NB4 (cell line): ENCODE results near the gene BICD2.

Experiments used
- DNase-seq: peaks from one replicate; pipeline ENCODE4 v3.0.0; 2010; ENCODE audit warnings: low read depth
- H3K4me3 ChIP-seq: one replicate; pipeline ENCODE4 v1.5.1; 2011; ENCODE audit warnings: mild to moderate bottlenecking, low read depth, low read length, moderate library complexity
- CTCF ChIP-seq: IDR thresholded peaks from one replicate; pipeline ENCODE4 v1.5.1; 2012; ENCODE audit warnings: low read depth, low read length
- MAX ChIP-seq: IDR thresholded peaks from 2 replicates; pipeline ENCODE4 v1.6.1; 2011; ENCODE audit warnings: low read depth, low read length
- MYC ChIP-seq: IDR thresholded peaks from 2 replicates; pipeline ENCODE4 v1.6.1; 2011; ENCODE audit warnings: low read depth, low read length
- POLR2A ChIP-seq: IDR thresholded peaks from 2 replicates; pipeline ENCODE4 v1.6.1; 2011; ENCODE audit warnings: mild to moderate bottlenecking; ENCODE audit not compliant: insufficient read length; ENCODE audit errors: extremely low read depth

The BICD2 gene

DNA sequence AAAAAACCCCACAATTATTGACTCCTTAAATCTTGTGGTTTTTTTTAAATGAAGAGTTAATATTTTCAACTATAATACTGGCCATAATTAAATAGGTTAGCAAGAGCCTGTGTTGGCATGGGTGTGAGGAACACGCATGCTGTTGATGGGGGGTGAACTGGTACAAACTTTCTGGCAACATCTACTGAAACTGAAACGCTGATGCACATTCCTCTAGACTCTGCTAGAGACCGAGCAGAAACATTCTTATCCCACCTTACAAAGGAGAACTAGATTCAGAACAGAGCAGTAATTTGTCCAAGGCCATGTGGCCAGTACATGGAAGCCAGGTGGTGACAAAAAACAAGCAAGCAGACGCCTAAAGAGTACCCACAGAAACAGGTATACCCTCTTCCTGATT is 2.4 kb downstream of the BICD2 start:
- H3K4me3 ChIP-seq: peak overlapping the region; percentile 12
- TF ChIP-seq CTCF (no peak), MAX (no peak), MYC (no peak), POLR2A (no peak)
- no peak for DNase-seq

- TF ChIP-seq MYC (no peak), POLR2A (no peak), CTCF (no peak), MAX (no peak)
- DNase-seq: peak; percentile 28
- peak overlapping the region; percentile 4 for H3K4me3 ChIP-seq
Observed at GRCh38 chr9:92761686-92762085, 2.9 kb downstream of the BICD2 start.

DNA sequence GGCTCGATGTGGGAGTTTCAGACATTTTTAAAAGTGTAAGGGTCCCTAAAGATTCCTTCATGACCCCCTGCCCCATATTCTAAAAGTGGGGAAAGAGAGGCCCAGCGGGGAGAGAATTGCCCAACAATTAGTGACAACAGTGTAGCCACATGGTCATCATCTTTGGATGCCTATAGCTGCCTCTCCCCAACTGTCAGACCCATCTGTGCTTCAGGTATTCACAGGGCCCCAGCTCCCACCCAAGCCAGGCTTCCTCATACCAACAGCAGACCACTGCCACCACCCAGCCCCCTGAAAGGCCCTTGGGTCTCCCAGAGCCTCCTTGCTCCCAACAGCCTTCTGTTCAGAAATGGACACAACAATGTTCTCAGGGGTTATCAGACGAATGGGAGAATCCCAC is 4.1 kb downstream of the BICD2 start:
- no peak overlapping the region for H3K4me3 ChIP-seq
- TF ChIP-seq MYC: no peak
- no peak for TF ChIP-seq MAX
- TF ChIP-seq CTCF: no peak
- TF ChIP-seq POLR2A: no peak

DNA sequence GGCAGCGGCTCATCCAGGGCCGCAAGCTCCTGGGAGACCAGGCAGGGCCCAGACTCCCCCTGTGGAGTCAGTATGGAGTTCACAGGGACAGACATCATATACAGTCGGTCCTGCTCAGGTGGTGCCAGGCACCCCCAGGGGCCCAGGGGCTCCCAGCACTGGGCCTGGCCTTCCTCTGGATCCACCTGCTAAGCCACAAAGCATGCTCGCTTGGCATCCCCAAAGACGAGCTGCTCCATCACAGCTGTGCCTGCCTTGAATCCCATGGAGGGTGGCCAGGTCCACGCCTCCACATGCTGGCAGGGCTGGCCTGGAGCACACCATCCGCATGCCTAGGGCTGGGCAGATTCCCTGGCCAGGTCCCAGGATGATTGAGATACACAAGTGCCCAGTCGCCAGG is 4.6 kb downstream of the BICD2 start:
- H3K4me3 ChIP-seq: no peak overlapping the region
- no peak for TF ChIP-seq MAX
- TF ChIP-seq POLR2A: no peak
- TF ChIP-seq CTCF: no peak
- no peak for TF ChIP-seq MYC
- DNase-seq: no peak

More for the DNA sequence above, 4.1 kb downstream of the BICD2 start:
- DNase-seq: no peak

- no peak for DNase-seq
- no peak overlapping the region for H3K4me3 ChIP-seq
- no peak for TF ChIP-seq CTCF
- no peak for TF ChIP-seq MAX
- TF ChIP-seq MYC: no peak
- no peak for TF ChIP-seq POLR2A
Observed at GRCh38 chr9:92759446-92759845, 5.2 kb downstream of the BICD2 start.

GRCh38 chr9:92756792-92757191 is 7.8 kb downstream of the BICD2 start:
- H3K4me3 ChIP-seq: no peak overlapping the region
- no peak for DNase-seq
- no peak for TF ChIP-seq MAX
- TF ChIP-seq MYC: no peak
- no peak for TF ChIP-seq POLR2A
- no peak for TF ChIP-seq CTCF
